Epithelial cell of esophagus (primary cell): ENCODE data around the gene MAP3K6.

Experiments used
- DNase-seq: peaks from one replicate; pipeline ENCODE4 v3.0.0; 2010; ENCODE audit warnings: low read depth
- H3K4me3 ChIP-seq: 2 replicates; pipeline ENCODE4 v1.5.1; 2011; ENCODE audit warnings: mild to moderate bottlenecking, low read length, control low read depth
- CTCF ChIP-seq: IDR thresholded peaks from 2 replicates; pipeline ENCODE4 v1.5.1; 2011; ENCODE audit warnings: low read depth, mild to moderate bottlenecking, low read length, control low read depth, inconsistent platforms; ENCODE audit not compliant: insufficient read depth; ENCODE audit errors: missing control alignments

MAP3K6 gene

GRCh38 chr1:27380766-27381733 lies 14.3 kb upstream of the MAP3K6 start:
- no peak overlapping the region for H3K4me3 ChIP-seq
- TF ChIP-seq CTCF = no peak
- no peak for DNase-seq

- H3K4me3 ChIP-seq = no peak overlapping the region
- TF ChIP-seq CTCF = no peak
- no peak for DNase-seq
Measured at GRCh38 chr1:27380224-27380623, 13.5 kb upstream of the MAP3K6 start.

DNA sequence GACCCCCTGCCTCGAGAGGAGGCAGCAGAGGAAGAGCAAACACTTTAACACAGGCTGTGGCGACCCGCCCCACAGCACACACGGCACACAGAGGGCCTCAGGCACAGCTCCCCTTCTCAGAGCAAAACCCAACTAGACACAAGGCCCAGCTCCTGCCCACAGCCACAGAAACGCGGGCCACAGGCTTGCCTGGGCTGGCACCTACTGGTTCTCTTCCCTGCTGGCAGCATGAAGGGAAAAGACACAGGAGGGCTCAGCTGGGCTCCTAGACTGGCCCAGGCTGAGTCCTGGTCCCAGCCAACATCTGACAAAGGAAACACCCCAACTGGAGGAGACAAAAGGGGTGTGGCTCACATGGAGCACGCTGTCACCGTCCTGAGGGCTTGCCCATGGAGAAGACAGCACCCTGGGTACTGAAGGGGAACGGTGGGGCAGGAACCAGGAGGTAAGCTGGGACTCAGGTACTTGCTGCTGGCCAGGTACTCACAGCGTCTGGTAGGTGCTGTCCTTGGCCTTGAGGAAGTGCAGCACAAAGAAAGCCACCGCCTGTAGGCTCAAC lies 12.9 kb upstream of the MAP3K6 start:
- no peak overlapping the region for H3K4me3 ChIP-seq
- peak; percentile 38 for DNase-seq
- TF ChIP-seq CTCF = peak; percentile 29

DNA sequence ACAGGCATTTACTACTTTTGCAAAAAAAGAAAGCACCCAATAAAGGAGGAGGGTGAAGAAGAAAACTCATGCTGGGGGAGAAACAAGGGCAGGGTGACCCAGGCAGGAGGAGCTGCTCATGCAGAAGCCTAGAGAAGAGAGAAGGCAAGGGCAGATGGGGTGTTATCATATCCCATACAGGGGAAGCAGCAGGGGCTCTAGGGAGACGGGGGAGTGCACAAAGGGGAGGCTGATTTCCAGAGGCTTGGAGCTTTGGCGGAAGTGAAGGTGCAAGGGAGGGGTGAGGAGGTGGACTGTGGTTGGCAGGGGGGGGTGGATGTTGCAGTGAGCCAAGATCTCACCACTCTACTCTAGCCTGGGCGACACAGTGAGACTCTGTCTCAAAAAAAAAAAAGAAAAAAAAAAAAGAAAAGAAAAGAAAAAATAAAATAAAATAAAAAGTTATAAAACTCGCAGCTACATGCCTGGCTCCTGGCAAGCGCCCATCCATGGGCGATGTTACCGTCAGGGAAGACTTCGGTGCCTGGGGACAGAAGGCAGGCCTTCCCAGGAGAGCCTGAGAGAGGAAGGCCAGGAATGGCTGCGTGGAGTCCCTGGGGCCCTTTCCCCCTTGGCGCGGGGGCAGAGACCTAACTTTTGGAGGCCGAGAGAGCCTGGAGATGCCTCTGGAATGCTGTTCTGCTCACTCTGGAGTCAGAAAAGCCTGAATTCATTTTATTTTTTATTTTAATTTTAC lies 11.2 kb upstream of the MAP3K6 start:
- no peak for TF ChIP-seq CTCF
- no peak for DNase-seq
- no peak overlapping the region for H3K4me3 ChIP-seq

- no peak for TF ChIP-seq CTCF
- H3K4me3 ChIP-seq = no peak within 1 kb of the TSS
- no peak for DNase-seq
Measured at GRCh38 chr1:27374362-27375086, 7.8 kb upstream of the MAP3K6 start, which contains the start of gene FCN3. Gene FCN3, minus strand, starts transcription at chr1:27374824. Its CDS starts 6 bp downstream, at chr1:27374818.

DNA sequence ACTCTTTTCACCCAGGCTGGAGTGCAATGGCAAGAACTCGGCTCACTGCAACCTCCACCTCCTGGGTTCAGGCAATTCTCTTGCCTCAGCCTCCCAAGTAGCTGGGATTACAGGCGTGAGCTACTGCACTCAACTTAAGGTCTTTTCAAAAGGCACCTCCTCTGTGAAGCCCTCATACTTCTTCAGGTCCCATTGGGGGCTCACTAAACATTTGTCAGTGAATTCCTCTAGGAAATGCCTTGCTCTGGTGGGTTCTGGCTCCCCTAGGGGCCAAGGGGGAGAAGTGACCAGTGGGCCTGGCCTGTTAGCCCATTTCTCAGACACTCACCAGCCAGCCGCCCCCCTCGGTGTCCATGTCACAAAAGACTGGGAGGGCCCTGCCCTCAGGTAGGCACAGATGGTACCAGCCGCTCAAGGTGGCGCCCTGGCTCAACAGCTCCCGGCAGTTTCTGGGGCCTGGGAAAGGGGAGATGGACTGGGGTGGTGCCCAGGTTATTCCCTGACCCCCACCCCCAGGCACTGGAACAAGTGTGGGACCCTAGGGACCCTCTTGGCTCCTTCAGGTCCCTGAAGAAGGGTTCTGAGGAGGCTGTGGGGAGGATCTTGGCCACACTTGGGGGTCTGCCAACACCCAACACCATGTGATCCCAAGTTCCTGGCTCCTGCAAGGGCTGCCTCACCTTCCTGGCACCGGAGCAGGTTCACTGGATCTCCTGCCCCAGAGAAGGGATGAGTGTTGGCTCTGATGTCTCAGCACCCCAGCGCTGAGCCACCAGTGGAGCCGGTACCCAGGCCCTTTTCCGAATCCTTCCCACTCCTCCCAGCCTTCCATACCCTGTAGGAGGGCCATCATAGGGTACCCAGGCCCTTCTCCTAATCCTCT lies 6.3 kb upstream of the MAP3K6 start:
- H3K4me3 ChIP-seq = no peak overlapping the region
- TF ChIP-seq CTCF = no peak
- DNase-seq = no peak
